ENCODE measurements around the gene TACR1.
"Not testable (repeated sequence)": the region's sequence is repeated elsewhere in the genome, so short reads cannot be mapped to it uniquely, and the experiment has no call there.

TACR1 gene

GRCh38 chr2:75146606-75147332, 52.6 kb downstream of the TACR1 start:
- no peak for DNase-seq (ENCODE audit: low read depth in 4 of 4, low spot score in 1 of 4)

- DNase-seq (ENCODE audit: low read depth in 4 of 4, low spot score in 1 of 4) = not testable (repeated sequence)
Observed at GRCh38 chr2:75146221-75146605, 53.1 kb downstream of the TACR1 start.

- no peak for DNase-seq (ENCODE audit: low read depth in 4 of 4, low spot score in 1 of 4)
Observed at GRCh38 chr2:75142081-75142480, 57.2 kb downstream of the TACR1 start.

- no peak for DNase-seq (ENCODE audit: low read depth in 4 of 4, low spot score in 1 of 4)
Observed at GRCh38 chr2:75140288-75140687, 59.0 kb downstream of the TACR1 start.

- no peak for DNase-seq (ENCODE audit: low read depth in 4 of 4, low spot score in 1 of 4)
Observed at GRCh38 chr2:75139171-75139570, 60.1 kb downstream of the TACR1 start.

GRCh38 chr2:75138528-75138927, 60.8 kb downstream of the TACR1 start:
- no peak for DNase-seq (ENCODE audit: low read depth in 4 of 4, low spot score in 1 of 4)

- DNase-seq (ENCODE audit: low read depth in 4 of 4, low spot score in 1 of 4) = no peak
Observed at GRCh38 chr2:75135776-75136400, 63.4 kb downstream of the TACR1 start.

GRCh38 chr2:75134860-75135259, 64.5 kb downstream of the TACR1 start:
- DNase-seq (ENCODE audit: low read depth in 4 of 4, low spot score in 1 of 4) = no peak

- no peak for DNase-seq (ENCODE audit: low read depth in 4 of 4, low spot score in 1 of 4)
Observed at GRCh38 chr2:75133621-75134570, 65.4 kb downstream of the TACR1 start.

- DNase-seq (ENCODE audit: low read depth in 4 of 4, low spot score in 1 of 4) = no peak
Observed at GRCh38 chr2:75130171-75130570, 69.1 kb downstream of the TACR1 start.

GRCh38 chr2:75123876-75124275, 75.4 kb downstream of the TACR1 start:
- no peak for DNase-seq (ENCODE audit: low read depth in 4 of 4, low spot score in 1 of 4)

GRCh38 chr2:75113231-75113869, 86.0 kb downstream of the TACR1 start:
- no peak for DNase-seq (ENCODE audit: low read depth in 4 of 4, low spot score in 1 of 4)

- no peak for DNase-seq (ENCODE audit: low read depth in 4 of 4, low spot score in 1 of 4)
Observed at GRCh38 chr2:75108937-75109482, 90.3 kb downstream of the TACR1 start.

GRCh38 chr2:75102011-75102410, 97.3 kb downstream of the TACR1 start:
- no peak for DNase-seq (ENCODE audit: low read depth in 4 of 4, low spot score in 1 of 4)

GRCh38 chr2:75100801-75101151, 98.5 kb downstream of the TACR1 start:
- no peak for DNase-seq (ENCODE audit: low read depth in 4 of 4, low spot score in 1 of 4)

GRCh38 chr2:75100011-75100800, 99.1 kb downstream of the TACR1 start:
- DNase-seq (ENCODE audit: low read depth in 4 of 4, low spot score in 1 of 4) = no peak

GRCh38 chr2:75099521-75099922, 99.8 kb downstream of the TACR1 start:
- DNase-seq (ENCODE audit: low read depth in 4 of 4, low spot score in 1 of 4) = no peak

GRCh38 chr2:75098856-75099255, 100.5 kb downstream of the TACR1 start:
- no peak for DNase-seq (ENCODE audit: low read depth in 4 of 4, low spot score in 1 of 4)

GRCh38 chr2:75097831-75098230, 101.5 kb downstream of the TACR1 start:
- no peak for DNase-seq (ENCODE audit: low read depth in 4 of 4, low spot score in 1 of 4)

GRCh38 chr2:75094405-75094804, 104.9 kb downstream of the TACR1 start:
- no peak for DNase-seq (ENCODE audit: low read depth in 4 of 4, low spot score in 1 of 4)

Measured in stimulated activated CD4-positive, alpha-beta T cell treated with anti-CD3 and anti-CD28 coated beads, Interleukin-1b, Interleukin-23, amount 100 ng/mL, for 24 hours (primary cell).